Liver (tissue), 3 donors: ENCODE results near the gene TRAPPC3L.

Source experiments
- ATF3 ChIP-seq: IDR thresholded peaks from 2 replicates; pipeline ENCODE4 v1.6.1; 2016; ENCODE audit warnings: antibody characterized with exemption
- CTCF ChIP-seq: fragments of 150-350 bp; IDR thresholded peaks from 2 replicates; pipeline ENCODE4 v1.5.1; 2017; ENCODE audit warnings: improper control_type of control experiment, low read depth, low read length; ENCODE audit not compliant: missing input control
- EGR1 ChIP-seq, 2 donors: IDR thresholded peaks; 2 replicates each; pipeline ENCODE4 v1.6.1; 2016 to 2018; ENCODE audit warnings: antibody characterized with exemption in 2 of 2, low read depth in 2 of 2
- FOXA1 ChIP-seq: IDR thresholded peaks from 2 replicates; pipeline ENCODE4 v1.6.1; 2016; ENCODE audit warnings: antibody characterized with exemption
- FOXA2 ChIP-seq: IDR thresholded peaks from 2 replicates; pipeline ENCODE4 v1.6.1; 2016; ENCODE audit warnings: antibody characterized with exemption
- GABPA ChIP-seq, 2 donors: IDR thresholded peaks in 1 of 2; conservative IDR thresholded peaks in 1 of 2; 2 replicates each; pipeline ENCODE4 v1.6.1; 2016; ENCODE audit warnings: antibody characterized with exemption in 2 of 2, mild to moderate bottlenecking in 1 of 2, moderate library complexity in 1 of 2
- HNF4G ChIP-seq: IDR thresholded peaks from 2 replicates; pipeline ENCODE4 v1.6.1; 2016; ENCODE audit warnings: antibody characterized with exemption
- MAX ChIP-seq: IDR thresholded peaks from 2 replicates; pipeline ENCODE4 v1.6.1; 2016; ENCODE audit warnings: antibody characterized with exemption
- REST ChIP-seq: IDR thresholded peaks from 2 replicates; pipeline ENCODE4 v1.6.1; 2016; ENCODE audit warnings: antibody characterized with exemption, mild to moderate bottlenecking
- SP1 ChIP-seq: IDR thresholded peaks from 2 replicates; pipeline ENCODE4 v1.6.1; 2018; ENCODE audit warnings: antibody characterized with exemption, mild to moderate bottlenecking
- TAF1 ChIP-seq: conservative IDR thresholded peaks from 2 replicates; pipeline ENCODE4 v1.6.1; 2016; ENCODE audit warnings: antibody characterized with exemption, mild to moderate bottlenecking
- YY1 ChIP-seq: IDR thresholded peaks from 2 replicates; pipeline ENCODE4 v1.6.1; 2016; ENCODE audit warnings: antibody characterized with exemption, mild to moderate bottlenecking
- ZBTB33 ChIP-seq: IDR thresholded peaks from 2 replicates; pipeline ENCODE4 v1.6.1; 2016; ENCODE audit warnings: antibody characterized with exemption
- donor health status: healthy.
- donor health status: healthy.

GRCh38 chr6:116447052-116447451 lies 98.4 kb downstream of the TRAPPC3L start:
- TF ChIP-seq FOXA2 (no peak), REST (no peak), CTCF (no peak), ZBTB33 (no peak), MAX (no peak), YY1 (no peak), ATF3 (no peak), GABPA (IDR thresholded peaks at IDR 0.05 in 1 of 2, conservative IDR thresholded peaks at IDR 0.05 in 1 of 2) (no peak), SP1 (no peak), TAF1 (no peak), HNF4G (no peak), EGR1 (IDR thresholded peaks at IDR 0.05; ENCODE audit: low read depth in 2 of 2) (no peak), FOXA1 (no peak)
